HAP-1 (cell line): Measurements from ENCODE around the gene BTBD18.

ENCODE experiments used
- DNase-seq, 2 experiments: peaks; one replicate each; pipeline ENCODE4 v3.0.0-alpha.2; 2016 to 2020; ENCODE audit warnings: low spot score in 2 of 2
- H3K27me3 ChIP-seq: fragments of 250-450 bp; sonication (Bioruptor Pico); 2 replicates; pipeline ENCODE4 v1.5.1; 2020; ENCODE audit warnings: low read depth, mild to moderate bottlenecking, moderate library complexity
- H3K36me3 ChIP-seq: fragments of 250-450 bp; sonication (Bioruptor Pico); replicated peaks from 2 replicates; pipeline ENCODE4 v1.5.1; 2020; ENCODE audit warnings: mild to moderate bottlenecking
- H3K4me1 ChIP-seq: fragments of 250-450 bp; sonication (Bioruptor Pico); 2 replicates; pipeline ENCODE4 v1.5.1; 2020; ENCODE audit warnings: mild to moderate bottlenecking
- H3K4me3 ChIP-seq: fragments of 250-450 bp; sonication (Bioruptor Pico); 2 replicates; pipeline ENCODE4 v1.5.1; 2020; ENCODE audit warnings: mild to moderate bottlenecking, moderate library complexity
- H3K9me3 ChIP-seq: fragments of 250-450 bp; sonication (Bioruptor Pico); 2 replicates; pipeline ENCODE4 v1.5.1; 2020; ENCODE audit warnings: mild to moderate bottlenecking, moderate library complexity
- in situ Hi-C: fragments of 300-500 bp; cut with MboI; formaldehyde crosslinking; loops from 3 replicates; pipeline ENCODE4 v1.14.3; 2020; ENCODE audit warnings: low sequenced_read_pairs, inconsistent platforms, mixed read lengths

The BTBD18 gene

DNA sequence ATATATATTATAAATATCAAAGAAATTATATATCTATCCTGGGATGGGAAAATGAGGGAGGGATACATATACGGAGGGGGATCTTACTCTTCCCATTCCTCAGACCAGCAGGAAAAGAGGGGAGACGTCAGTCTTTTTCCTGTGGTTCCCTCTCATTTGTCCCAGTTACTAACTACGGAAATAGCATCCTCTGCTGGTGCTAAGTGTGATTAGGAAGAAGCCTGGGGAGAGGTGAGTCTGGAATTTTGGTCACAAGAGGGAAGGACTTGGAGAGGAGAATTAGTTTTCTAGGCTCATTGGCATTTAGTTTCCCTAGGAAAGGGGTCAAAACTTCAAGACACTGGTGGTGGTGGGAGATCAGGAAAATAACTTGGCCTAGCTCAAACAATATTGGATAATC is 51.2 kb downstream of the BTBD18 start:
- DNase-seq = no peak
- no peaks in the 10 kb centered on the region for H3K9me3 ChIP-seq
- peaks cover 66% of the 10 kb centered on the region for H3K36me3 ChIP-seq
- H3K27me3 ChIP-seq = no peaks in the 10 kb centered on the region
- no peak overlapping the region for H3K4me3 ChIP-seq
- H3K4me1 ChIP-seq = no peaks in the 10 kb centered on the region
- in situ Hi-C loops = no loop called here

DNA sequence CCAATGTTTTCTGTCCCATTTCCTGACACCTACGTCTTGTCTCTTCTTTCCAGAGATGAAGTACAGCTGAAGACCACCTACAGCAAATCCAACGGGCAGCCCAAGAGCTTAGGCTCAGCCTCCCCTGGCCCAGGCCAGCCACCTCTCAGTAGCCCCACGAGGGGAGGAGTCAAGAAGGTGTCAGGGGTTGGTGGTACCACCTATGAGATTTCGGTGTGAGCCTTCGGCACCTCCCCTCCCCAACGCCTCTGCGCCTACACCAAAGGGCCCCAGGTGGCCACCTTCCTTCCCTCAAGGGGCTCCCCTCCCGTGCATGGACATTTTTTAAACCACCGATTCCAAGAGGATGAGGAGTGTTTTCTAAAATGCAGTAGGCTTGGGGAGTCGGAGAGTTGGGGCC is 51.8 kb downstream of the BTBD18 start:
- Histone ChIP-seq H3K4me3 (no peak overlapping the region), H3K27me3 (no peaks in the 10 kb centered on the region), H3K9me3 (no peaks in the 10 kb centered on the region), H3K36me3 (peaks cover 70% of the 10 kb centered on the region), H3K4me1 (no peaks in the 10 kb centered on the region)
- in situ Hi-C loops = no loop called here
- DNase-seq = no peak

- Histone ChIP-seq H3K4me3 (no peak overlapping the region), H3K4me1 (no peaks in the 10 kb centered on the region), H3K36me3 (peaks cover 71% of the 10 kb centered on the region), H3K9me3 (no peaks in the 10 kb centered on the region), H3K27me3 (no peaks in the 10 kb centered on the region)
- no peak for DNase-seq
- in situ Hi-C loops = no loop called here
Observed at GRCh38 chr11:57698843-57699365, 52.7 kb downstream of the BTBD18 start.
